Naive thymus-derived CD4-positive, alpha-beta T cell (primary cell): ENCODE results near the gene SLC22A17. TPM values are rescaled to one million over a fixed set of nuclear protein-coding genes. Genes with fewer than 3 reads are reported as not detected.
"Not testable (repeated sequence)": the region's sequence is repeated elsewhere in the genome, so short reads cannot be mapped to it uniquely, and the experiment has no call there.

ENCODE experiments used
- ATAC-seq: fragments of 150-1000 bp; cut with Tn5 transposase; 2 replicates; pipeline ENCODE4 v1.10.0; 2021; ENCODE audit warnings: mild to moderate bottlenecking, moderate library complexity
- CTCF ChIA-PET: fragments of 350-600 bp; sonication (Branson Sonifier 250); formaldehyde crosslinking; loops from one replicate; lab custom pipeline; 2021; ENCODE audit warnings: antibody characterized with exemption; lab: Charles Lee
- POLR2A ChIA-PET: fragments of 350-600 bp; sonication (Branson Sonifier 250); formaldehyde crosslinking; loops from one replicate; lab custom pipeline; 2021; ENCODE audit warnings: antibody characterized with exemption, inconsistent platforms; lab: Charles Lee
- DNase-seq, 9 donors: peaks; one replicate each; pipeline versions ENCODE4 v3.0.0 to v3.0.0-alpha.2; 2020 to 2022; ENCODE audit warnings: mixed read lengths in 1 of 9
- H3K27ac ChIP-seq: one replicate; pipeline ENCODE4 v1.7.0; 2013; ENCODE audit warnings: mild to moderate bottlenecking, low read depth, low read length, moderate library complexity
- H3K27me3 ChIP-seq, 2 donors: one replicate each; pipeline ENCODE4 v1.7.0; 2013; ENCODE audit warnings: low read length in 2 of 2, mild to moderate bottlenecking in 2 of 2, moderate library complexity in 2 of 2; ENCODE audit not compliant: control insufficient read depth in 2 of 2, insufficient read depth in 2 of 2
- H3K36me3 ChIP-seq, 3 experiments: 1 replicate in 2 of 3; 2 replicates in 1 of 3; pipeline ENCODE4 v1.7.0; 2013; ENCODE audit warnings: low read length in 3 of 3, mild to moderate bottlenecking in 3 of 3, moderate library complexity in 1 of 3; ENCODE audit not compliant: insufficient read depth in 3 of 3, control insufficient read depth in 2 of 3
- H3K4me1 ChIP-seq, 2 donors: one replicate each; pipeline ENCODE4 v1.7.0; 2013; ENCODE audit warnings: low read length in 2 of 2, mild to moderate bottlenecking in 2 of 2, moderate library complexity in 1 of 2; ENCODE audit not compliant: control insufficient read depth in 2 of 2, insufficient read depth in 2 of 2
- H3K4me3 ChIP-seq: 2 replicates; pipeline ENCODE4 v1.7.0; 2013; ENCODE audit warnings: mild to moderate bottlenecking, low read length
- H3K9me3 ChIP-seq, 3 experiments: 1 replicate in 2 of 3; 2 replicates in 1 of 3; pipeline ENCODE4 v1.7.0; 2013; ENCODE audit warnings: low read length in 3 of 3; ENCODE audit not compliant: control insufficient read depth in 2 of 3
- H3K27ac Mint-ChIP-seq, 9 donors: one replicate each; pipeline ENCODE4 v1.8.0; 2020 to 2022; ENCODE audit warnings: mixed read lengths in 9 of 9, mild to moderate bottlenecking in 8 of 9, moderate library complexity in 5 of 9, inconsistent platforms in 2 of 9
- H3K27me3 Mint-ChIP-seq, 5 donors: one replicate each; pipeline ENCODE4 v1.8.0; 2021 to 2022; ENCODE audit warnings: mixed read lengths in 5 of 5, mild to moderate bottlenecking in 1 of 5
- H3K36me3 Mint-ChIP-seq, 5 donors: one replicate each; pipeline ENCODE4 v1.8.0; 2020 to 2022; ENCODE audit warnings: mixed read lengths in 5 of 5, mild to moderate bottlenecking in 3 of 5, inconsistent platforms in 1 of 5
- H3K4me1 Mint-ChIP-seq, 7 donors: one replicate each; pipeline ENCODE4 v1.8.0; 2020 to 2022; ENCODE audit warnings: mixed read lengths in 7 of 7, mild to moderate bottlenecking in 3 of 7, inconsistent platforms in 1 of 7
- H3K4me3 Mint-ChIP-seq, 10 donors: one replicate each; pipeline ENCODE4 v1.8.0; 2020 to 2022; ENCODE audit warnings: mild to moderate bottlenecking in 10 of 10, mixed read lengths in 10 of 10, moderate library complexity in 6 of 10, inconsistent platforms in 2 of 10
- H3K9me3 Mint-ChIP-seq, 11 donors: one replicate each; pipeline ENCODE4 v1.8.0; 2020 to 2022; ENCODE audit warnings: mixed read lengths in 11 of 11, mild to moderate bottlenecking in 4 of 11, inconsistent platforms in 1 of 11, moderate library complexity in 1 of 11
- intact Hi-C, 2 donors: fragments of 100-400 bp; cut with micrococcal nuclease; formaldehyde crosslinking; loops; one replicate each; pipeline ENCODE4 v1.15.1; 2023
- polyA plus RNA-seq, 2 donors: library from polyadenylated mRNA; unstranded; fragments of 300-500 nt; fragmentation: Illumina TruSeq; gene quantifications; one replicate each; pipeline ENCODE4 v1.2.3, GENCODE V29; 2021
- total RNA-seq, 6 experiments: library from RNA in 5 of 6; stranded (reverse) in 5 of 6; gene quantifications; 1 replicate in 5 of 6; 2 replicates in 1 of 6; pipeline ENCODE4 v1.2.3 and lab custom pipeline; 2021 to 2026

Gene SLC22A17
- total and polyA plus RNA-seq, 7 experiments from 2014 or later, result 1.9 to 30.0 (median 10.8) TPM

GRCh38 chr14:23396781-23397407, 44.2 kb upstream of the SLC22A17 start:
- H3K27ac ChIP-seq, result no peak overlapping the region
- no peak for ATAC-seq
- H3K4me1 Mint-ChIP-seq, result peaks cover 0 to 1% (median 0%) of the 10 kb centered on the region in 7 donors
- H3K4me1 ChIP-seq, result no peaks in the 10 kb centered on the region
- H3K27me3 Mint-ChIP-seq, result peaks cover 0 to 9% (median 2%) of the 10 kb centered on the region in 5 donors
- H3K9me3 ChIP-seq, result no peaks in the 10 kb centered on the region
- H3K4me3 ChIP-seq, result no peak overlapping the region
- no peak for DNase-seq
- intact Hi-C loops, result no loop called here
- H3K27me3 ChIP-seq, result no peaks in the 10 kb centered on the region
- no peaks in the 10 kb centered on the region for H3K36me3 Mint-ChIP-seq
- ChIA-PET CTCF (interaction anchor here (0.6 kb wide), 1 partner anchor 296 kb away, joined by 3 read pairs; no protein-coding TSS in a partner anchor), POLR2A (no interaction called here)
- no peaks in the 10 kb centered on the region for H3K36me3 ChIP-seq
- no peak overlapping the region for H3K4me3 Mint-ChIP-seq
- no peak overlapping the region for H3K27ac Mint-ChIP-seq
- H3K9me3 Mint-ChIP-seq, result no peaks in the 10 kb centered on the region

- H3K4me3 Mint-ChIP-seq, result no peak overlapping the region
- intact Hi-C loops, result no loop called here
- H3K4me1 Mint-ChIP-seq, result peaks cover 0 to 1% (median 0%) of the 10 kb centered on the region in 7 donors
- ATAC-seq (no peak), DNase-seq (no peak)
- Histone ChIP-seq H3K4me3 (no peak overlapping the region), H3K9me3 (no peaks in the 10 kb centered on the region), H3K27ac (no peak overlapping the region), H3K36me3 (no peaks in the 10 kb centered on the region), H3K27me3 (no peaks in the 10 kb centered on the region), H3K4me1 (no peaks in the 10 kb centered on the region)
- ChIA-PET POLR2A (no interaction called here), CTCF (no interaction called here)
- no peak overlapping the region for H3K27ac Mint-ChIP-seq
- H3K27me3 Mint-ChIP-seq, result peaks cover 0 to 9% (median 4%) of the 10 kb centered on the region in 5 donors
- H3K36me3 Mint-ChIP-seq, result no peaks in the 10 kb centered on the region
- no peaks in the 10 kb centered on the region for H3K9me3 Mint-ChIP-seq
Measured at GRCh38 chr14:23396126-23396525, 43.4 kb upstream of the SLC22A17 start.

DNA sequence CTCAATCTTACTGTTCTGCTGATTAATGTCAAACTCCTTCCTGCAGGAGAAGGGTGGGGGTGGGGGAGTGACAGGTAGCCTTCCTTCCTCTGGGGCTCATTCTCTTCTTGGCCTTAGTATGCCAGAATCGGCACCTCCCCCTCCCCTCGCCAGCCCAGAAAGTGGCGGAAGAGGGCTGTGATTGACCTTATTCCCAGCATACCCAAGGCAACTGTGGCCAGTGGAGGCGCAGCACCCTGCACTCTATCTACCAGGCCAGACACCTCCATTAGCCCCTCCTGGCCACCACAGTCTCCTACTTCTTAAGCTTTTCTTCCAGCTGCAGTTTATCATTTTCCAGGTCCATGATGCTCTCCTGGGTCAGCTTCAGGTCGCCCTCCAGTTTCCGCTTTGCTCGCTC, 39.9 kb upstream of the SLC22A17 start:
- ChIA-PET POLR2A (interaction anchor here (0.7 kb wide), 1 partner anchor 25 kb away, joined by 5 read pairs; no protein-coding TSS in a partner anchor), CTCF (interaction anchor here (0.6 to 3.5 kb wide), 4 partner anchors 10 to 248 kb away, joined by 3 to 11 read pairs (median 3); no protein-coding TSS in a partner anchor)
- Mint-ChIP-seq H3K27ac (no peak overlapping the region), H3K4me3 (no peak overlapping the region), H3K4me1 (no peaks in the 10 kb centered on the region), H3K27me3 (peaks cover 0 to 16% (median 4%) of the 10 kb centered on the region in 5 donors), H3K36me3 (no peaks in the 10 kb centered on the region), H3K9me3 (no peaks in the 10 kb centered on the region)
- H3K27me3 ChIP-seq, result no peaks in the 10 kb centered on the region
- DNase-seq (no peak), ATAC-seq (no peak)
- no peaks in the 10 kb centered on the region for H3K4me1 ChIP-seq
- no peaks in the 10 kb centered on the region for H3K9me3 ChIP-seq
- H3K27ac ChIP-seq, result no peak overlapping the region
- H3K4me3 ChIP-seq, result no peak overlapping the region
- H3K36me3 ChIP-seq, result no peaks in the 10 kb centered on the region
- intact Hi-C loops, result no loop called here

- CTCF ChIA-PET, result interaction anchor here (3.5 kb wide), 1 partner anchor 9 kb away, joined by 11 read pairs; no protein-coding TSS in a partner anchor
- DNase-seq, H3K4me1 Mint-ChIP-seq, H3K9me3 ChIP-seq, H3K4me3 ChIP-seq, H3K4me1 ChIP-seq, intact Hi-C loops, H3K36me3 ChIP-seq, H3K27ac ChIP-seq, H3K4me3 Mint-ChIP-seq, H3K36me3 Mint-ChIP-seq, H3K9me3 Mint-ChIP-seq, H3K27me3 ChIP-seq, H3K27ac Mint-ChIP-seq, POLR2A ChIA-PET, ATAC-seq: not testable (repeated sequence)
- peaks cover 0 to 14% (median 0%) of the 10 kb centered on the region in 5 donors for H3K27me3 Mint-ChIP-seq
Measured at GRCh38 chr14:23389871-23390270, 37.2 kb upstream of the SLC22A17 start.

- Mint-ChIP-seq H3K4me3 (no peak overlapping the region), H3K27me3 (peaks cover 0 to 14% (median 0%) of the 10 kb centered on the region in 5 donors), H3K9me3 (peaks cover 0 to 1% (median 0%) of the 10 kb centered on the region in 11 donors), H3K27ac (no peak overlapping the region), H3K4me1 (no peaks in the 10 kb centered on the region), H3K36me3 (no peaks in the 10 kb centered on the region)
- Histone ChIP-seq H3K4me1 (no peaks in the 10 kb centered on the region), H3K9me3 (no peaks in the 10 kb centered on the region), H3K4me3 (no peak overlapping the region), H3K27me3 (no peaks in the 10 kb centered on the region), H3K27ac (no peak overlapping the region), H3K36me3 (no peaks in the 10 kb centered on the region)
- POLR2A ChIA-PET, result no interaction called here
- ATAC-seq (no peak), DNase-seq (no peak)
- intact Hi-C loops, result no loop called here
- CTCF ChIA-PET, result interaction anchor here (3.5 kb wide), 1 partner anchor 9 kb away, joined by 11 read pairs; no protein-coding TSS in a partner anchor
Measured at GRCh38 chr14:23389396-23389795, 36.7 kb upstream of the SLC22A17 start.

DNA sequence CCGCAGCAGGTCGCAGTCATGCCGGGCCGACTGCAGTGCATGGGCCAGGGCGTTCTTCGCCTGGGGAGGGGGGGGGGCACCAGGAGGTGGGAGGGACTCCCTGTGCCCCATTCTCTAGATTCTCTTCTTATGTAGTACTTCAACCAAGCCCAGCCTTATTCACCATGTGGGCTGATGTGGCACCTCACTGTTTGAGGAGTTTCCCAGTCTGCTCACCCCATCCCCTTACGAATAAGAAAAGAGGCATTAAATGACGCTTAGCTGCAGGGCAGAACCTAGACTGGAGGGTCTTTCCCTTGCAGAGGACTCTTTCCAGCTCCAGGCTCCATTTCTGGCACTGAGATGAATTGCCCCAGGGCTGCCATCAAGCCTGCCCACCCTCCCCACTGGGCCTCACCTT, 36.3 kb upstream of the SLC22A17 start:
- Mint-ChIP-seq H3K27me3 (peaks cover 0 to 14% (median 0%) of the 10 kb centered on the region in 5 donors), H3K9me3 (peaks cover 0 to 1% (median 0%) of the 10 kb centered on the region in 11 donors), H3K27ac (no peak overlapping the region), H3K4me1 (no peaks in the 10 kb centered on the region), H3K36me3 (no peaks in the 10 kb centered on the region), H3K4me3 (no peak overlapping the region)
- Histone ChIP-seq H3K36me3 (no peaks in the 10 kb centered on the region), H3K9me3 (no peaks in the 10 kb centered on the region), H3K27ac (no peak overlapping the region), H3K4me3 (no peak overlapping the region), H3K4me1 (no peaks in the 10 kb centered on the region), H3K27me3 (no peaks in the 10 kb centered on the region)
- POLR2A ChIA-PET, result no interaction called here
- ATAC-seq (no peak), DNase-seq (no peak)
- intact Hi-C loops, result no loop called here
- CTCF ChIA-PET, result interaction anchor here (3.5 kb wide), 1 partner anchor 9 kb away, joined by 11 read pairs; no protein-coding TSS in a partner anchor
